ENCODE measurements around the gene KCTD1.

DNA sequence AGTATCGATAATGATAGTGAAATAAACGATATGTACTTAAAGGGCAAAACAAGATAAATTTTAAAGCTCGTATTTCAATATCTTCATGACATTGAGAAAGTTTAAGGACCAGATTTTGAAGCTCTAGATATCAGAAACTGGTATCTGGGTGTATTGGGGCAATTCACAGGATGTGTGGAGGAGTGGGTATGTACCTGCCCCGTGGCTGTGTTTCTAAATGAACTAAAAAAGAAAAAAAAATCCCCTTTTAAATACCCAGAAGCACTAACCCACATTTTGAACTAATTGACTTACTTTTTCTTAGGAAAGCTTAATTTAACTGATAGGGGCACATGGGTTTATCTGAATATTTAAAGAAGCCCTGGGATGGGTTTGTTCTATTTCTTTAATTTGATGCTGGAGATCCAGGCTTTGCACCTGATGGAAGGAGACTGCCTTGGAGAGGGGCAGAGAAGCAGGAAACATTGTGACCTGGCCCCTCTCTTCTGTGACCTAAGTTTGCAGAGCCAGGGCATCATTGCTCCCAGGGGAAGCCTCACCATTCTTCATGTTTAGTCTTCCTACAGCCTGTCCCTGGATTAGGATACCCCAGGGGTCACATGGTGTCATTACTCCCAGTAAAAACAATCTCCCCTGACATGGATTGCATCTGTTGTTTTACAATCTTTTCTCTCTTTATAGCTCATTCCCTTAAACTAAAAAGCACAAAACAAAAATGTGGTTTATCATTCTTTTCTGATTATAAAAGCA is 7.6 kb upstream of the KCTD1 start:
- no peak for TF ChIP-seq EZH2 (IDR thresholded peaks at IDR 0.05; ENCODE audit: borderline replicate concordance, insufficient read depth, low read depth, low read length, poor library complexity, severe bottlenecking)
- TF ChIP-seq, protein P1, sequence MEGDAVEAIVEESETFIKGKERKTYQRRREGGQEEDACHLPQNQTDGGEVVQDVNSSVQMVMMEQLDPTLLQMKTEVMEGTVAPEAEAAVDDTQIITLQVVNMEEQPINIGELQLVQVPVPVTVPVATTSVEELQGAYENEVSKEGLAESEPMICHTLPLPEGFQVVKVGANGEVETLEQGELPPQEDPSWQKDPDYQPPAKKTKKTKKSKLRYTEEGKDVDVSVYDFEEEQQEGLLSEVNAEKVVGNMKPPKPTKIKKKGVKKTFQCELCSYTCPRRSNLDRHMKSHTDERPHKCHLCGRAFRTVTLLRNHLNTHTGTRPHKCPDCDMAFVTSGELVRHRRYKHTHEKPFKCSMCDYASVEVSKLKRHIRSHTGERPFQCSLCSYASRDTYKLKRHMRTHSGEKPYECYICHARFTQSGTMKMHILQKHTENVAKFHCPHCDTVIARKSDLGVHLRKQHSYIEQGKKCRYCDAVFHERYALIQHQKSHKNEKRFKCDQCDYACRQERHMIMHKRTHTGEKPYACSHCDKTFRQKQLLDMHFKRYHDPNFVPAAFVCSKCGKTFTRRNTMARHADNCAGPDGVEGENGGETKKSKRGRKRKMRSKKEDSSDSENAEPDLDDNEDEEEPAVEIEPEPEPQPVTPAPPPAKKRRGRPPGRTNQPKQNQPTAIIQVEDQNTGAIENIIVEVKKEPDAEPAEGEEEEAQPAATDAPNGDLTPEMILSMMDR (IDR thresholded peaks at IDR 0.05): no peak

All from B cell (primary cell).